ENCODE measurements around the gene COQ7.

The COQ7 gene

DNA sequence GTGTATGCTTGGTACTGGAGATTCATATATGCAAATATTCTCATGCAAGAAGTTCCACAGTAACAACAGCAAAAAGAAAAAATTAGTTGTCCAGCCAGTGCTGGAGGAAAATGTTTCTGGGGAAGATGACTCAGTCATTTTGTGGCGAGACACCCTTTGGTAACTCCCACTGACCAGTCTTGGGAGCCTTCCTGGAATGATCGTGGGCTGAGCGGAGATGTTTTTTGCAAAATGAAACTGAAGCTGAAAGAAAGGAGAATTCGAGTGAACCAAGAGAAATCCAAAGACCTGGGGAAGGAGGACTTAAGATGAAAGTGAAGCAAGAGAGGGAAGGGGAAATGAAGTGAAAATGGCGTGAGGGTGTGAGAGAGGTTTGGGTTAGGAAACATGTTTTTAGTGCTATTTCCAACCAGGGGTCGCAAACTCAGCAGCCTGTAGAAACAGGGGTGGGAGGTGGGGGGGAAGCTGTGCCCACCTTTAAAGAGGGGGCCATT, 51.6 kb downstream of the COQ7 start:
- H3K4me3 ChIP-seq (ENCODE audit: severe bottlenecking), result peak overlapping the region; percentile 16
- no peaks in the 10 kb centered on the region for H3K27me3 ChIP-seq (ENCODE audit: insufficient read depth, poor library complexity, severe bottlenecking)
- H3K27ac ChIP-seq (ENCODE audit: poor library complexity, severe bottlenecking), result peak overlapping the region; percentile 95
- TF ChIP-seq, protein P1, sequence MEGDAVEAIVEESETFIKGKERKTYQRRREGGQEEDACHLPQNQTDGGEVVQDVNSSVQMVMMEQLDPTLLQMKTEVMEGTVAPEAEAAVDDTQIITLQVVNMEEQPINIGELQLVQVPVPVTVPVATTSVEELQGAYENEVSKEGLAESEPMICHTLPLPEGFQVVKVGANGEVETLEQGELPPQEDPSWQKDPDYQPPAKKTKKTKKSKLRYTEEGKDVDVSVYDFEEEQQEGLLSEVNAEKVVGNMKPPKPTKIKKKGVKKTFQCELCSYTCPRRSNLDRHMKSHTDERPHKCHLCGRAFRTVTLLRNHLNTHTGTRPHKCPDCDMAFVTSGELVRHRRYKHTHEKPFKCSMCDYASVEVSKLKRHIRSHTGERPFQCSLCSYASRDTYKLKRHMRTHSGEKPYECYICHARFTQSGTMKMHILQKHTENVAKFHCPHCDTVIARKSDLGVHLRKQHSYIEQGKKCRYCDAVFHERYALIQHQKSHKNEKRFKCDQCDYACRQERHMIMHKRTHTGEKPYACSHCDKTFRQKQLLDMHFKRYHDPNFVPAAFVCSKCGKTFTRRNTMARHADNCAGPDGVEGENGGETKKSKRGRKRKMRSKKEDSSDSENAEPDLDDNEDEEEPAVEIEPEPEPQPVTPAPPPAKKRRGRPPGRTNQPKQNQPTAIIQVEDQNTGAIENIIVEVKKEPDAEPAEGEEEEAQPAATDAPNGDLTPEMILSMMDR (IDR thresholded peaks at IDR 0.05; ENCODE audit: poor library complexity, severe bottlenecking), result no peak
- H3K9me3 ChIP-seq (ENCODE audit: severe bottlenecking), result no peaks in the 10 kb centered on the region
- H3K36me3 ChIP-seq (ENCODE audit: low read depth), result peaks cover 21% of the 10 kb centered on the region
- DNase-seq (ENCODE audit: low spot score) (no peak), ATAC-seq (ENCODE audit: low read depth) (peak; percentile 58)
- H3K4me1 ChIP-seq (ENCODE audit: insufficient read depth, poor library complexity, severe bottlenecking), result peaks cover 71% of the 10 kb centered on the region

DNA sequence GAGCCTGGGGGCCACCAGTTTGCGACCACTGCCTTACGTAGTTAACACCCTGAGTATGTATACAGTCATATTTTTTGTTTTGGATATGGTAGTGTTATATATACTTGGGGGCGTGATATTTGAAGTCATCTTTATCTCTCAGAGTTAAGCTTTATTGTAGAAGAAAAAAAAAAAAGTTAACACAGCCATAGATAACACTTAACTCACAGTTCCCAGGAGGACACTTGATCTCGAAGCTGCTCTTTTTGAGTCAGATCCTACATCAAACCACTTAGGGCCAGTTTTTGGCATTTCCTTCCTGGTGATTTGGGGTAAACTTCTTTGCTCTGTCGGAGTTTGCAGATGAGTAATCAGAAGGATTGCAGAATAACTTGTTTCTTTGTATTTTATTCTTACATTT, 52.1 kb downstream of the COQ7 start:
- DNase-seq (ENCODE audit: low spot score) (no peak), ATAC-seq (ENCODE audit: low read depth) (peak; percentile 44; the same call in 2 of the 3 replicates)
- H3K36me3 ChIP-seq (ENCODE audit: low read depth), result peaks cover 21% of the 10 kb centered on the region
- peaks cover 71% of the 10 kb centered on the region for H3K4me1 ChIP-seq (ENCODE audit: insufficient read depth, poor library complexity, severe bottlenecking)
- H3K9me3 ChIP-seq (ENCODE audit: severe bottlenecking), result no peaks in the 10 kb centered on the region
- H3K4me3 ChIP-seq (ENCODE audit: severe bottlenecking), result no peak overlapping the region
- H3K27ac ChIP-seq (ENCODE audit: poor library complexity, severe bottlenecking), result peak overlapping the region; percentile 95
- TF ChIP-seq, protein P1 (IDR thresholded peaks at IDR 0.05; ENCODE audit: poor library complexity, severe bottlenecking), result no peak
- no peaks in the 10 kb centered on the region for H3K27me3 ChIP-seq (ENCODE audit: insufficient read depth, poor library complexity, severe bottlenecking)

DNA sequence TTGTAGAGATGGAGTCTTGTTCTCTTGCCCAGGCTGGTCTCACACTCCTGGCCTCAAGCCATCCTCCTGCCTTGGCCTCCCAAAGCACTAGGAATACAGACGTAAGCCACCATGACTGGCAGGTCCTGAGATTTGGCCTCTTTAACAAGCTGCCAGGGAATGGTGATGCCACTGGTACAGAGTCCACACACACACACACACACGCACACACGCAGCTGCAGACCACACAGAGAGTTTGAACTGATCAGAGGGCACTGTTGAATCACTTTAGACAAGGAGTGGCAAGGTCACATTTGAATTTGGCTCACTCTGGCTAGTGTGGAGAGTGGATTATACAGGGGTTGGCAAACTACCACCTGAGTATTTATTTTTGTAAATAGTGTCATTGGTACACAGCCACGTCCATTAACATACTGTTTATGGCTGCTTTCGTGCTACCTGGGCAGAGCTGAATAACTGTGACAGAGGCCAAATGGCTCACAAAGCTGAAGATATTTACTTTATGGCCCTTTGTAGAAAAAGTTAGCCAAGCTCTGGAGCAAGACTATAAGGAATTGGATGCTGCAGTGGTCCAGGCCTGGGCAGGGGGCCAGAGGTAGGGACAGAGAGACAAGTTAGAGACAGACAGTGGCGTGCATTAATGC, 56.2 kb downstream of the COQ7 start:
- Histone ChIP-seq H3K9me3 (ENCODE audit: severe bottlenecking) (no peaks in the 10 kb centered on the region), H3K27me3 (ENCODE audit: insufficient read depth, poor library complexity, severe bottlenecking) (no peaks in the 10 kb centered on the region), H3K4me3 (ENCODE audit: severe bottlenecking) (no peak overlapping the region), H3K36me3 (ENCODE audit: low read depth) (peaks cover 4% of the 10 kb centered on the region; the same call in 1 of the 2 replicates), H3K27ac (ENCODE audit: poor library complexity, severe bottlenecking) (no peak overlapping the region), H3K4me1 (ENCODE audit: insufficient read depth, poor library complexity, severe bottlenecking) (peaks cover 32% of the 10 kb centered on the region)
- ATAC-seq (ENCODE audit: low read depth), result no peak
- TF ChIP-seq, protein P1 (IDR thresholded peaks at IDR 0.05; ENCODE audit: poor library complexity, severe bottlenecking), result no peak
- DNase-seq (ENCODE audit: low spot score), result no peak

- no peak overlapping the region for H3K27ac ChIP-seq (ENCODE audit: poor library complexity, severe bottlenecking)
- ATAC-seq (ENCODE audit: low read depth), result no peak
- peaks cover 21% of the 10 kb centered on the region for H3K4me1 ChIP-seq (ENCODE audit: insufficient read depth, poor library complexity, severe bottlenecking)
- H3K9me3 ChIP-seq (ENCODE audit: severe bottlenecking), result no peaks in the 10 kb centered on the region
- H3K4me3 ChIP-seq (ENCODE audit: severe bottlenecking), result no peak overlapping the region
- TF ChIP-seq, protein P1 (IDR thresholded peaks at IDR 0.05; ENCODE audit: poor library complexity, severe bottlenecking), result no peak
- H3K27me3 ChIP-seq (ENCODE audit: insufficient read depth, poor library complexity, severe bottlenecking), result no peaks in the 10 kb centered on the region
- H3K36me3 ChIP-seq (ENCODE audit: low read depth), result no peaks in the 10 kb centered on the region
- DNase-seq (ENCODE audit: low spot score), result no peak
These were observed 58.9 kb downstream of the COQ7 start for GRCh38 chr16:19126300-19126699.

DNA sequence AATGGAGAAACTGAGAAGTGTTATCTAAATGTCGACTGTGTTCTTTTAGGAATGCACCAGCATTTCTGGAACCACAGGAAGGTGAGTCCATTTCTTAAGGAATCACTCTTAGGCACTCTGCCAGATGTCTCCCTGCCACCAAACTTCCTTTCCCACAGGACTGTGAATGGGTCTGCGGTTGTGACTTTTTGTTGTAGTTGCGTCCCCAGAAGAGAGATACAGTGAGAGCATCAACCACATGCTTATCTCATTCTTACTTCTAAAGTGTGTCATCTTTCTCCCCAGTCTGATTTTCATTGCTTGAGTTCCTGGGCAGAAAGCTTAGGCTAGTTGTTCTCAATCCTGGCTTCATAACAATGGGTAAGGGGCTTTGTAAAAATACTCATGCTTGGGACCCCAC, 59.8 kb downstream of the COQ7 start:
- H3K27ac ChIP-seq (ENCODE audit: poor library complexity, severe bottlenecking), result no peak overlapping the region
- H3K4me1 ChIP-seq (ENCODE audit: insufficient read depth, poor library complexity, severe bottlenecking), result peaks cover 16% of the 10 kb centered on the region
- ATAC-seq (ENCODE audit: low read depth), result no peak

More for the DNA sequence above, 59.8 kb downstream of the COQ7 start:
- Histone ChIP-seq H3K4me3 (ENCODE audit: severe bottlenecking) (no peak overlapping the region), H3K9me3 (ENCODE audit: severe bottlenecking) (no peaks in the 10 kb centered on the region), H3K27me3 (ENCODE audit: insufficient read depth, poor library complexity, severe bottlenecking) (no peaks in the 10 kb centered on the region), H3K36me3 (ENCODE audit: low read depth) (no peaks in the 10 kb centered on the region)
- no peak for DNase-seq (ENCODE audit: low spot score)
- TF ChIP-seq, protein P1 (IDR thresholded peaks at IDR 0.05; ENCODE audit: poor library complexity, severe bottlenecking), result no peak

All from RWPE2 (cell line).